Endodermal cell (in vitro differentiated cells): ENCODE data around the gene RPS16. TPM values are rescaled to one million over a fixed set of nuclear protein-coding genes. Genes with fewer than 3 reads are reported as not detected.

Experiments
- DNase-seq: peaks from one replicate; pipeline ENCODE4 v3.0.0-alpha.2; 2017
- H3K27ac ChIP-seq: 2 replicates; pipeline ENCODE4 v1.5.1; 2013; ENCODE audit warnings: mild to moderate bottlenecking, low read depth, low read length, moderate library complexity
- H3K27me3 ChIP-seq: 2 replicates; pipeline ENCODE4 v1.6.1; 2013; ENCODE audit warnings: mild to moderate bottlenecking, low read length, moderate library complexity; ENCODE audit not compliant: insufficient read depth, control insufficient read depth, poor library complexity, severe bottlenecking
- H3K36me3 ChIP-seq: 2 replicates; pipeline ENCODE4 v1.7.0; 2013; ENCODE audit warnings: mild to moderate bottlenecking, low read length, moderate library complexity; ENCODE audit not compliant: control insufficient read depth, insufficient read depth
- H3K4me1 ChIP-seq: one replicate; pipeline ENCODE4 v1.7.0; 2013; ENCODE audit warnings: low read length; ENCODE audit not compliant: control insufficient read depth, insufficient read depth
- H3K4me3 ChIP-seq: 2 replicates; pipeline ENCODE4 v1.5.1; 2013; ENCODE audit warnings: mild to moderate bottlenecking, low read length, moderate library complexity
- H3K9ac ChIP-seq: 2 replicates; pipeline ENCODE4 v1.6.1; 2013; ENCODE audit warnings: mild to moderate bottlenecking, low read length, moderate library complexity; ENCODE audit not compliant: poor library complexity, severe bottlenecking; ENCODE audit errors: extremely low read depth
- H3K9me3 ChIP-seq: 2 replicates; pipeline ENCODE4 v1.6.1; 2013; ENCODE audit warnings: mild to moderate bottlenecking, low read length, moderate library complexity; ENCODE audit not compliant: control insufficient read depth
- H3K27ac Mint-ChIP-seq: 2 replicates; pipeline ENCODE4 v1.8.0; 2020; ENCODE audit warnings: mixed read lengths
- H3K27me3 Mint-ChIP-seq: 2 replicates; pipeline ENCODE4 v1.8.0; 2021; ENCODE audit warnings: mild to moderate bottlenecking, mixed read lengths; ENCODE audit not compliant: insufficient read depth
- H3K36me3 Mint-ChIP-seq: 2 replicates; pipeline ENCODE4 v1.8.0; 2020; ENCODE audit warnings: low read depth, mixed read lengths
- H3K4me1 Mint-ChIP-seq: 2 replicates; pipeline ENCODE4 v1.8.0; 2020; ENCODE audit warnings: mixed read lengths
- H3K4me3 Mint-ChIP-seq: 2 replicates; pipeline ENCODE4 v1.8.0; 2020; ENCODE audit warnings: mild to moderate bottlenecking, moderate library complexity, mixed read lengths
- H3K9me3 Mint-ChIP-seq: 2 replicates; pipeline ENCODE4 v1.8.0; 2020; ENCODE audit warnings: mild to moderate bottlenecking, mixed read lengths
- WGBS, 2 experiments: methylation state at CpG; one replicate each; pipeline versions ENCODE4 v1.1.5 to v1.1.7; 2013; ENCODE audit warnings: missing lambda C conversion rate in 2 of 2, mixed read lengths in 1 of 2; ENCODE audit not compliant: insufficient coverage in 1 of 2, insufficient read length in 1 of 2; 5-methylcytosine and 5-hydroxymethylcytosine counted together
- total RNA-seq, 2 donors: library from RNA; stranded (reverse); fragmentation: NEBNext Ultra II Directional in 1 of 2; extraction: Animal tissue kit (Norgen Biotek cat#: 25700) in 1 of 2; gene quantifications; 2 replicates in 1 of 2; 3 replicates in 1 of 2; pipeline ENCODE4 v1.2.1, GENCODE V29; 2021
- TF ChIP-seq, protein P1 (sequence below): fragments of 200-600 bp; sonication (generic); conservative IDR thresholded peaks from 2 replicates; pipeline ENCODE4 v1.5.0; 2021; ENCODE audit warnings: antibody characterized with exemption, mild to moderate bottlenecking

RPS16 gene
- total RNA-seq, 2 donors from 2014 or later: 1,674 to 1,990 TPM

- Histone ChIP-seq H3K4me3 (peak within 1 kb of the TSS; percentile 97), H3K9me3 (no peaks in the 10 kb centered on the region), H3K9ac (peak within 1 kb of the TSS; percentile 96), H3K27me3 (no peaks in the 10 kb centered on the region), H3K36me3 (peaks cover 20% of the 10 kb centered on the region), H3K4me1 (no peaks in the 10 kb centered on the region), H3K27ac (peak within 1 kb of the TSS; percentile 87)
- H3K4me3 Mint-ChIP-seq: peak within 1 kb of the TSS; percentile 95
- H3K9me3 Mint-ChIP-seq: no peaks in the 10 kb centered on the region
- peaks cover 28% of the 10 kb centered on the region for H3K36me3 Mint-ChIP-seq
- H3K27me3 Mint-ChIP-seq: peaks cover 8% of the 10 kb centered on the region
- peak; percentile 98 for DNase-seq
- H3K27ac Mint-ChIP-seq: peak within 1 kb of the TSS; percentile 94
- H3K4me1 Mint-ChIP-seq: peaks cover 10% of the 10 kb centered on the region
- TF ChIP-seq, protein P1, sequence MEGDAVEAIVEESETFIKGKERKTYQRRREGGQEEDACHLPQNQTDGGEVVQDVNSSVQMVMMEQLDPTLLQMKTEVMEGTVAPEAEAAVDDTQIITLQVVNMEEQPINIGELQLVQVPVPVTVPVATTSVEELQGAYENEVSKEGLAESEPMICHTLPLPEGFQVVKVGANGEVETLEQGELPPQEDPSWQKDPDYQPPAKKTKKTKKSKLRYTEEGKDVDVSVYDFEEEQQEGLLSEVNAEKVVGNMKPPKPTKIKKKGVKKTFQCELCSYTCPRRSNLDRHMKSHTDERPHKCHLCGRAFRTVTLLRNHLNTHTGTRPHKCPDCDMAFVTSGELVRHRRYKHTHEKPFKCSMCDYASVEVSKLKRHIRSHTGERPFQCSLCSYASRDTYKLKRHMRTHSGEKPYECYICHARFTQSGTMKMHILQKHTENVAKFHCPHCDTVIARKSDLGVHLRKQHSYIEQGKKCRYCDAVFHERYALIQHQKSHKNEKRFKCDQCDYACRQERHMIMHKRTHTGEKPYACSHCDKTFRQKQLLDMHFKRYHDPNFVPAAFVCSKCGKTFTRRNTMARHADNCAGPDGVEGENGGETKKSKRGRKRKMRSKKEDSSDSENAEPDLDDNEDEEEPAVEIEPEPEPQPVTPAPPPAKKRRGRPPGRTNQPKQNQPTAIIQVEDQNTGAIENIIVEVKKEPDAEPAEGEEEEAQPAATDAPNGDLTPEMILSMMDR: no peak
- 0 to 1% methylated on average over 40 to 68 of the region's 68 CpGs for WGBS, 2 experiments
These were observed 9.7 kb upstream of the RPS16 start, which contains the start of gene SUPT5H for GRCh38 chr19:39445196-39446111. Gene SUPT5H (plus strand): TSS chr19:39445582. CDS start chr19:39445891, 309 bp downstream.

DNA sequence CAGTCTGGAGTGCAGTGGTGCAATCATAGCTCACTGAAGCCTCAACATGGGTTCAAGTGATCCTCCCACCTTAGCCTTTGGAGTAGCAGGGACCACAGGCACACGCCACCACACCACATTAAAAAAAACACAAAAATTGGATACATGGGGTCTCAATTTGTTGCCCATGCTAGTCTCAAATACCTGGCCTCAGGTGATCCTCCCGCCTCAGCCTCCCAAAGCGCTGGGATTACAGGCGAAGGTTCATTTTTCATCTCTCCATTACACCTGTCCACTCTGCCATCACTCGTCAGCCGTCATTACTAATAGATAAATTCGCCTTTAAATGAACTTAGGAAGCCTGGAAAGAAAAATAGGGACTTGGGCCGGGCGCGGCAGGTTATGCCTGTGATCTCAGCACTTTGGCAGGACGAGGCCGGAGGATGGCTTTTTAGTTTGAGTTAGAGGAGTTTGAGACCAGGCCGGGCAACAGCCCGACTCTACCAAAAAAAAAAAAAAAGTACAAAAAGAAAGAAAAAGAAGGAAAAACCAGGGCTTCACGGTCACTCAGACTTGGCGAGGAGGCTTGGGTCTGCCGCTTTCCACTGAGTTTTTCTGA lies 8.9 kb upstream of the RPS16 start:
- Histone ChIP-seq H3K27ac (peak overlapping the region; percentile 87), H3K9me3 (no peaks in the 10 kb centered on the region), H3K4me3 (peak overlapping the region; percentile 97), H3K36me3 (peaks cover 20% of the 10 kb centered on the region), H3K27me3 (no peaks in the 10 kb centered on the region), H3K9ac (peak overlapping the region; percentile 96), H3K4me1 (no peaks in the 10 kb centered on the region)
- Mint-ChIP-seq H3K4me3 (peak overlapping the region; percentile 95), H3K27me3 (peaks cover 8% of the 10 kb centered on the region), H3K36me3 (peaks cover 25% of the 10 kb centered on the region), H3K9me3 (no peaks in the 10 kb centered on the region), H3K27ac (peak overlapping the region; percentile 94), H3K4me1 (peaks cover 10% of the 10 kb centered on the region)
- TF ChIP-seq, protein P1: no peak
- 17% methylated on average over 5 to 17 of the region's 17 CpGs for WGBS, 2 experiments
- no peak for DNase-seq

DNA sequence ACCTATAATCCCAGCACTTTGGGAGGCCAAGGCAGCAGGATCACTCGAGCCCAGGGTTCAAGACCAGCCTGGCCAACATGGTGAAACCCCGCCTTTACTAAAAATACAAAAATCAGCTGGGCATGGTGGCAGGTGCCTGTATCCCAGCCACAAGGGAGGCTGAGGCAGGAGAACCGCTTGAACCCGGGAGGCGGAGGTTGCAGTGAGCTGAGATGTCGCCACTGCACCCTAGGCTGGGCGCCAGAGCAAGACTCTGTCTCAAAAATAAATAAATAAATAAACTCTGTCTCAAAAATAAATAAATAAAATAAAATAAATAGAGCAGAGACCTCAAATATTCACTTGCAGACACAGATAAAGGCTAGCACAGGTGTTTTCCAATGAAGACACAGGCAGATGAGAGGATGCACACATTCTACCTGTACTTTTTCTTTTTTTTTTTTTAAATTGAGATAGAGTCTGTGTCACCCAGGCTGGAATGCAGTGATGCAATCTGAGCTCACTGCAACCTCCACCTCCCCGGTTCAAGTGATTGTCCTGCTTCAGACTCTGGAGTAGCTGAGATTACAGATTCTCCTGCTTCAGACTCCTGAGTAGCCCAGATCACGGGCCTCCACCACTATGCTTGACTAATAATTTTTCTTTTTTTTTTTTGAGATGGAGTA lies 2.7 kb upstream of the RPS16 start:
- no peak for DNase-seq
- WGBS, 2 experiments: 88 to 89% methylated on average over 6 to 8 of the region's 9 CpGs
- Histone ChIP-seq H3K9ac (no peak overlapping the region), H3K36me3 (peaks cover 15% of the 10 kb centered on the region), H3K9me3 (no peaks in the 10 kb centered on the region), H3K27me3 (no peaks in the 10 kb centered on the region), H3K4me3 (no peak overlapping the region), H3K4me1 (no peaks in the 10 kb centered on the region), H3K27ac (no peak overlapping the region)
- Mint-ChIP-seq H3K4me1 (peaks cover 19% of the 10 kb centered on the region), H3K27ac (no peak overlapping the region), H3K36me3 (peaks cover 22% of the 10 kb centered on the region), H3K9me3 (no peaks in the 10 kb centered on the region), H3K4me3 (peak overlapping the region; percentile 100), H3K27me3 (peaks cover 8% of the 10 kb centered on the region)
- TF ChIP-seq, protein P1: no peak
